Activated CD8-positive, alpha-beta memory T cell treated with anti-CD3 and anti-CD28 coated beads, Interleukin-2, amount 50 U/mL, for 24 hours (primary cell): ENCODE results near the gene ATP5F1E.
"Not testable (repeated sequence)": the region's sequence is repeated elsewhere in the genome, so short reads cannot be mapped to it uniquely, and the experiment has no call there.

ENCODE experiments used
- DNase-seq: peaks from one replicate; pipeline ENCODE4 v3.0.0-alpha.2; 2020; ENCODE audit errors: extremely low read depth

The ATP5F1E gene

GRCh38 chr20:59042796-59043631 is 10.9 kb upstream of the ATP5F1E start:
- DNase-seq: peak; percentile 78

DNA sequence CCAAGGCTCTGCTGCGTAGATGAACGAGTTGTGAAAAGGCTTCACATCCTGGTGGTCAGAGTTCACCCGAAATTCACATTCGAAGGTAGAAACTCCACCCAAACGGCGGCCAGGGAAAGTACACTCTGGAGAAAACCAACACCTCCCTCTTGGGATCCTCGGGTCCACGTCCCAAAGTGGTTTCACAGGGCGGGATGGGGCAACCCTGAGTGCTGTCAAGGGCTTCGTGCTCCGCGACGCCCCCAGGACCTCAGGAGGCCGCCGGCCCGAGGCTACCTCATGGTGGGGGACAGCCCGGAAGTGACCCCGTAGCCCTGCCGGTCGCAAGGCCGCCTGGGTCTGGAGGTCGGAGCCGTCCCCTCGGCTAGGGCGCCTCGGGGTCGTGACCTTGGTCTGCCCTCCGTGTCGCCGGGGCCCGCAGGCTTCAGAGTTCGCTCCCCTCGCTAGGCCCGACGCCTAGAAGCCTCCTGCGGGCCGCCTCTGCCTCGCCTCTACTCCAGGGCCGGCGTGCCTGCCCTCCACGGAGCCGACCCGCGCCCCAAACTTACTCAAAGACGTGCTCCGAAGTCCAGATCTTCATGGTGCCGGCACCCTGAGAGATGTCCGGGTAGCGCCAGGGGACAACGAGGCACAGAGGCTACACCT is 10.1 kb upstream of the ATP5F1E start, which contains the start of gene PRELID3B:
Gene PRELID3B, minus strand, starts transcription at position 636 of the 645 bp plus-strand sequence. Its CDS starts 56 bp downstream, at position 580.
- DNase-seq: no peak

GRCh38 chr20:59041487-59041886 is 9.4 kb upstream of the ATP5F1E start:
- not testable (repeated sequence) for DNase-seq

DNA sequence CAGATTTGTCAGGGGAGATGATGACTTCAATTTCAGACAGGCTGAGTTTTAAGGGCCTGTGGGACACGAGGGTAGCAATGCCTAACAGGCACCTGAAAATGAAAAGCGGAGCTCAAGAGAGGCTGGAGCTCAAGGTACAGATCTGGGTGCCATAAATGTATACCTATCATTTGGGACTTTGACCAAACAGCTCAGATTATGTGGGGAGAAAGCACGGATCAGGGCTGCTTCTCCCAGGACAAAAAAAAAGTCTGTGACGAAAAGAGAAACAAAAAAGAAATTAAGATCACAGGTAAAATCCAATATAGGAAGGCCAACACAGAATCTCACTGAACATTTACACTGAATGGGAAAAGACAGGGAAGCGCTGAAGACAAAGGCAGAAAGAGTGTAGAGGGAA is 8.5 kb upstream of the ATP5F1E start:
- no peak for DNase-seq

- no peak for DNase-seq
These were observed 7.1 kb upstream of the ATP5F1E start for GRCh38 chr20:59039233-59039632.

DNA sequence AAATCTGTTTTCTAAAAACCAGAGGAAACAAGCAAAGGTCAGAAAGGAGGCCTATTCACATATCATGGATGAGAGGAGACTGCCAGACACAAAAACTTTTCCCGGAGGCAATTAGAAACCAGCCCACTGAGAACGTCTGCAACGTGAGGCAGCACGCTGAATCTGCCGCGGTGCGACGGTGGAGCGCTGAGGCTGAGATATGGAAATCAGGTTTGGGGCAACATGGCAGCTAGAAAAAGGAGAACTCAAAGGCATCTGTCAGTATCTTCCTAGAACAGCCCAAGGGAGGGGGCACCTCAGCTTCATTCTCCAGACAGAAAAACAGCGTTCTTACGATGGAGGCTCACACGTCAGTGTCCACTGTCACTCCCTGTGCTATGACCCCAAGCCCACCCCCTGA is 5.3 kb upstream of the ATP5F1E start:
- DNase-seq: no peak

- no peak for DNase-seq
These were observed 3.2 kb upstream of the ATP5F1E start for GRCh38 chr20:59035381-59035780.

DNA sequence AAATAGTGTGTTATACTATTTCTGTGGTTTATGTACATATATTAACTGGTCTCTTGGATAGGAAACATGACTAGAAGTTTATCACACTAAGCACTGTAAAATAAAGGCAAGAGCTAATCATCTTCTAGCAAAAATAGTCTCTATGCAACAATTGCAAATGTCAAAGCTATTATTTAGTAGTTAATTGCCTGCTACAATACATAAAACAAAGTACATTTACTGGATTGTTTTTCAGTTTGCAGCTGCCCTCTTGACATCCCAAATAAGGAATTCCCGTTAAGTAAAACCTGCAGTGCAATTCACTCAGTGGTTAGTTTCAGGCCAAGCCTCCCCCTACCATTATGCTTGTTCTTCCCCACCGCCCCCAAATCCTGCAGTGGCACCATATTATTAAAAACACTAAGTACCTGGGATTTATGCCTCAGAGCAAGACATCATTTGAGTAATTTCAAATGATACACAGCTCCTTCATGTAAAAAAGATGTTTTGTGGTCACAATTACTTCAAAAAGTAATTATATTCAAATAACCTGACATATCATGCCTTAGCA is 1.6 kb upstream of the ATP5F1E start:
- no peak for DNase-seq

DNA sequence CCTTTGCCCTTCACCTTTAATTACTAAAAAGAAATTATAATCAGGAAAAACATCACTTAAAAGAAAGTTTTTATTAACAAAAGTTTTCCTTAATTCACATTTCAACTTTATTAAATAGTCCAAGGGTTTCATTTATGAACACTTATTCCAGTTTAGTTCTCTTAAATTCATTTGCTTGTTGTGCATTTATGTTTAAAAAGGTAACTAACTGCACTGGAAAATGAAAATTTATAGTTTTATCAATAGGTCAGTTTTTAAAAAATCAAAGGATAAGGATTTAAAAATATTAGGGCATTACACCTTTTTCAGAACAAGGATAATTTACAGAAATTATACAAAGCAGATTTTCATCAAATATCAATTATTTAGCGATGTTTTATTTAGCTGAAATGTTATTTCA is 958 bp upstream of the ATP5F1E start:
- no peak for DNase-seq

DNA sequence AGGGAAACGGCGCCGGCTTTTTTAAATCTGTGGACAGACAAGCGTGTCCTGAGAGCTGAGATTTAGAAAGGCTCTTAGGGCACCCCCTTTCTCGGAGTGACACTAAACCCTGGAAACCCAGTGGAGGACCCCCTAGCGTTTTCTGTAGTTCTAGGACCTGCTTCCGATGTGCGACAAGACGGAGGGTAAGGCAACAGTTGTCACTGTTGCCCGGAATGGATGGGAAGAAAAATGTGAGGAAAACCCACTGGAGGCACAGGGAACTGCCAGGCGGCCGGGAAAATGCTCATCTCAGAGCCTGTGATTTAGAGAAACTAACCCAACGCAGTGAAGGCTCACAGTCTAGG is 551 bp upstream of the ATP5F1E start:
- no peak for DNase-seq

- no peak for DNase-seq
These were observed 542 bp downstream of the ATP5F1E start for GRCh38 chr20:59031564-59032022.

GRCh38 chr20:59030911-59031563 is 1.1 kb downstream of the ATP5F1E start:
- no peak for DNase-seq

DNA sequence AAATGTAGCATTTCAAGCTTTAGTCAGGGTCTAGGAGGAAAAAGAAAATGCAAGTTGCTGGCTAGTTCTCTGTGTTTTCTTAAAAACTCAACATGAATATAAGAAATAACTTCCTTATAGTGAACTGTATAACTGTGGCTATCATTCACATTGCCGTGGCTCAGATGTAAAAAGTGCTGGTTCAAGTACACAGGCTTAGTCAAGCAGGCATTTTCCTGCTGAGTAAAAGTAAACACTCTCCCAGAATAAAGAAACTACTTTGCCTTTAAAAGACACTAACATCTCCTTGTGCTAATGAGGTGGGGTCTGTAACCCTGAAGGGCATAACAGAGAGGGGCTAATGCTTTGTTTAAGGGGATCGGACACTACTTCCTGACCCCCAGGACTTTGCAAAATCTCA is 3.3 kb downstream of the ATP5F1E start:
- DNase-seq: no peak

DNA sequence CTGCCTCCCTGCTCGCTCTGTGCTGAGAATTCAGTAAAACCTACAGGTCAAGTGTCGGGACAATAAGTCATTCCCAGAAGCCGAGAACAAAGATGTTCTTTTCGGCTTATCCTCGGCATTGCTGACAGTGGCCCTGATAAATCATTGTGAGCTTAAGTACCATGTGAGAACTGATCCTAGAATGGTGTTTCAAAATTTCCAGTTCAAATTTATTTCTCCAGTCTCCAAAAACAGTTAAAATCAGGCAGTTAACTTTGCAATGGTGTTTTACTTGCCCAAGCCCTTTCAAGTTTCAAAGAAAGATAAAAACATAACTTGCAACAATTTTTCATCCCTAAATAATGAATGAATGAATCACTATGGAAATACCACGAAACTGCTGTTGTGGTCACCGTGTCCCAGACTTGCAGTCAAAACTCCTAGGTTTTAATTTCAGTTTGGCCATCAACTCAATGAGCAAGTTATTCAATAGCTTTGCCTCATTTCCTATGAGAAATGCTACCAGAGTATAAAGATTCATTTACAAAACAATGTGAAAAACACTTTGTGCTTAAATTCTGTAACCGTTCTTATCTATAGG is 4.3 kb downstream of the ATP5F1E start:
- DNase-seq: no peak

DNA sequence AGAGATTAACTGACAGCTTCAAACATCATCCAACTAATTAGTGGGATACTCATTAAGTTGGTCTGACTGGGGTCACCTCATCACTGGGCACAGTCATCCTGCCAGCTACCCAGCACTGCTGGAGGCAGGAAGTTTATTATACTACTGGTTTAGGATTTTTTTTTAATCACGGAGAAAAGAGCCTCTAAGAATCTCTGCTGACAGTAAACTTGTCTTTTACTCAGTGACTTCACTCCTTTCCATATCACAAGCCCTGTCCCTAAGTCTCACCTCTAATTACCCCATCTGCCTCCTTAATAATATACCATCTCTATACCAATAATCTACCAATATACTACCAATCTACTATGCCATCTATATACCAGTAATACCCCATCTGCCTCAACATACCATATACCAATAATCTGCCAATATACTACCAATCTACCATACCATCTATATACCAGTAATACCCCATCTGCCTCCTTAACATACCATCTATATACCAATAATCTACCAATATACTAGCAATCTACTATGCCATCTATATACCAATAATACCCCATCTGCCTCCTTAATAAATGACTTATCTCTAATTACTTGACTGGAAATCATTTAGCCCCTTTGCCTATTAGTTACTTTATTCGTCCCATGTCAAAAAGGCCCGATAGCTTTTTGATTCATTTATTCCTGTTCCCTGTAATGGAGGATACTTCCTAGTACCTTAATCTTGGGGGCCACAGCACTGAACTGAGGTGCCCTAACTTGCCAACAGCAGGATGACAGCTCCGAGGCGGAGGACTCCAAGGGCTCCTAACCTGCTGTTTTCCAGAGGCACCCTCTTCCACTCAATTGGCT is 5.0 kb downstream of the ATP5F1E start:
- DNase-seq: no peak

DNA sequence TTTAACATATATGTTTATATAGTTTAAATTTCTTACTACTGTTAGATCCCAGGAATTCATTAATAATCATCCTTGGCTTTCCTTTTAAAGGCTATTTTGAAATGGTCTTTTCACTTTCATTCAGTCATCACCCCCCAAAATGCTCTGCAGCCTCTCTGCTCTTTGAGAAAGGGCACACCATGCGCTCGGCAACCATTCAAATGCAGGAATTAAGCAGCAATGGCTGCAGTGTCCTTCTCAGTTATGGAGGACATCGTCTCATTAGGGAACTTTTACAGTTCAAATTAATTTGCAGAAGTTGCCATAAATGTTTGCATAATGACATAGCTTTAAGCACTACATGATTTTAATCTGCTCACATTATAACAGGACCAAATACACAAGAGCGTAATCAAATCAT is 6.6 kb downstream of the ATP5F1E start:
- no peak for DNase-seq

DNA sequence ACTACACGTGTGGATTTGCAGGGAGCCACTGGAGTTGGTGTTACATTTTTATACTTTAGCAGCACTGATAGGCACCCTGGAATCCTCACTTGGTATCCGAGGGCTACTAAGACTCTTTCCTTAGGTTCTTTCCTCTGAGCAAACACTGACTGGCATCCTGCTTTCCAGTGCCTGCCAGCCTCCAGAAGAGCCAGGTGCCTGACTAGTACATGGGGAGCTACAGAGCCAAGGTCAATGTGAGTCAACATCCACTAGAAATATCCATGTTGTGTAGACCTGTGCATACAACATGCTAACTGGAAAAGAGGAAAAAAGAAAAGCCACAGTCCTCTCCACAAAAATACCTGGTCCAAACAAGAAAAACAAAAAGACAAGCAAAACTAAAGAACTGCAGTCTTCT is 7.0 kb downstream of the ATP5F1E start:
- no peak for DNase-seq

GRCh38 chr20:59024111-59024530 is 8.0 kb downstream of the ATP5F1E start:
- no peak for DNase-seq

DNA sequence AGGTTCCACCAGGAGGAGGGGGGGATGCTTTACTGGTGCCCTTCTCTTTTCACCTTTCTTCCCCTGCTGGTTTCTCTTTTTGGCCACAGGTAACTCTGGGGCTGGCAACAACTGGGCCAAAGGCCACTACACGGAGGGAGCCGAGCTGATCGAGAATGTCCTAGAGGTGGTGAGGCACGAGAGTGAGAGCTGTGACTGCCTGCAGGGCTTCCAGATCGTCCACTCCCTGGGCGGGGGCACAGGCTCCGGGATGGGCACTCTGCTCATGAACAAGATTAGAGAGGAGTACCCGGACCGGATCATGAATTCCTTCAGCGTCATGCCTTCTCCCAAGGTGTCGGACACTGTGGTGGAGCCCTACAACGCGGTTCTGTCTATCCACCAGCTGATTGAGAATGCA is 8.5 kb downstream of the ATP5F1E start:
- DNase-seq: no peak

DNA sequence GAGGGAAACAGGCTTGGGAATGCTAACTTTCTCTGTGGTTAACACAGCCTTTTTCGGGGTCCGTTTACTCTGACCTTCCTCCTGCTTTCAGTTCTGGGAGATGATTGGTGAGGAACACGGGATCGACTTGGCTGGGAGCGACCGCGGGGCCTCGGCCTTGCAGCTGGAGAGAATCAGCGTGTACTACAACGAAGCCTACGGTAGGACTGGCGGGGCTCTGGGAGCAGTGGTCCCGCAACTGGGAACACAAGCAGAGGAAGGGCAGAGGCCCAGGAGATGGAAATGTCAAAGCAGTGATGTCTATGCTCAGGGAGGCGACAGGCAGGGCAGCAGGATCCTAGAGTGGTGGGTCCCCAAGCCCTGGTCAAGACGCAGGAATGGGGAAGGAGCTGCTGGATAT is 9.4 kb downstream of the ATP5F1E start:
- no peak for DNase-seq

GRCh38 chr20:59020938-59021551 is 11.1 kb downstream of the ATP5F1E start:
- no peak for DNase-seq
